ENCODE results near the gene CHI3L2. TPM values are rescaled to one million over a fixed set of nuclear protein-coding genes. Genes with fewer than 3 reads are reported as not detected.

The CHI3L2 gene
- total and polyA plus RNA-seq, 10 of the 15 experiments (the other 5 are each of a cell fraction or from before 2014, with no cell fraction given): 37.1 to 508 (median 98.3) TPM

- Histone ChIP-seq H3K4me3 (no peak overlapping the region), H3K36me3 (ENCODE audit: control insufficient read depth in 2 of 2, insufficient read depth in 2 of 2, low read length in 1 of 2) (no peaks in the 10 kb centered on the region), H3K4me2 (ENCODE audit: control insufficient read depth, insufficient read depth) (no peak overlapping the region), H3K9ac (ENCODE audit: control insufficient read depth, insufficient read depth, low read length) (no peak overlapping the region), H3K79me2 (ENCODE audit: control insufficient read depth, insufficient read depth, low read length) (no peaks in the 10 kb centered on the region), H3K9me3 (replicated peaks; ENCODE audit: control insufficient read depth, insufficient read depth, low read length) (peaks cover 3% of the 10 kb centered on the region; the same call in 2 of the 3 replicates), H3K27me3 (replicated peaks in 1 of 2; ENCODE audit: control insufficient read depth in 2 of 2, insufficient read depth in 2 of 2, low read length in 1 of 2) (peaks cover 0 to under 1% of the 10 kb centered on the region in 2 experiments; a peak in 2 of 4 replicates), H2AFZ (ENCODE audit: control insufficient read depth, low read depth, low read length) (no peak overlapping the region), H4K20me1 (ENCODE audit: control insufficient read depth, insufficient read depth) (no peaks in the 10 kb centered on the region), H3K4me1 (ENCODE audit: control insufficient read depth, insufficient read depth, low read length) (peaks cover 4% of the 10 kb centered on the region), H3K27ac (ENCODE audit: control insufficient read depth, insufficient read depth) (no peak overlapping the region)
- DNase-seq (ENCODE audit: low read depth, low spot score) (no peak), ATAC-seq (no peak), FAIRE-seq (no peak)
- ChIA-PET RAD21 (ENCODE audit: unreplicated experiment) (no interaction called here), SMC1A (ENCODE audit: uncharacterized antibody, unreplicated experiment) (no interaction called here), POLR2A (interaction anchor here (0.6 kb wide), 1 partner anchor 35 kb away, joined by 3 read pairs; no protein-coding TSS in a partner anchor), CTCF (interaction anchor here (0.9 kb wide), 1 partner anchor 244 kb away, joined by 4 read pairs; no protein-coding TSS in a partner anchor)
- TF ChIP-seq CTCF (IDR thresholded peaks at IDR 0.05 in 2 of 3, conservative IDR thresholded peaks at IDR 0.05 in 1 of 3; ENCODE audit: control insufficient read depth in 2 of 3, extremely low read depth in 1 of 3, insufficient read depth in 1 of 3, low read depth in 3 of 3, low read length in 3 of 3) (no peak), TARDBP (IDR thresholded peaks at IDR 0.05; ENCODE audit: borderline replicate concordance) (no peak), MEF2B (IDR thresholded peaks at IDR 0.05; ENCODE audit: partially characterized antibody, poor library complexity, severe bottlenecking) (no peak), ZSCAN29 (IDR thresholded peaks at IDR 0.05) (no peak), BCL11A (IDR thresholded peaks at IDR 0.05; ENCODE audit: low read depth, low read length) (no peak), SIX5 (IDR thresholded peaks at IDR 0.05; ENCODE audit: low read depth, low read length, severe bottlenecking) (no peak), NFYA (IDR thresholded peaks at IDR 0.05; ENCODE audit: borderline replicate concordance, low read depth, low read length) (no peak), SP1 (IDR thresholded peaks at IDR 0.05; ENCODE audit: low read depth, low read length) (no peak), SMAD5 (IDR thresholded peaks at IDR 0.05; ENCODE audit: low read depth) (no peak), KDM1A (IDR thresholded peaks at IDR 0.05; ENCODE audit: borderline replicate concordance) (no peak), RBBP5 (conservative IDR thresholded peaks at IDR 0.05) (no peak), ZNF274 (IDR thresholded peaks at IDR 0.05; ENCODE audit: insufficient read depth, insufficient read length) (no peak), LARP7 (IDR thresholded peaks at IDR 0.05) (no peak)
- in situ Hi-C loops (cut with MboI) (no loop called here), intact Hi-C loops (cut with micrococcal nuclease; ENCODE audit: unreplicated experiment) (no loop called here)
- BruUV-seq (replicated peaks): no TSS peak
Measured at GRCh38 chr1:111275780-111276433, 48.4 kb downstream of the CHI3L2 start.

Measured in GM12878 (cell line).